Head of caudate nucleus (tissue), 42 donors: ENCODE measurements around the gene ZNF471.
A peak's percentile ranks its signal among the peaks of the same experiment; 100 is the strongest.

Experiments
- DNase-seq, 42 donors: peaks; one replicate each; pipeline versions ENCODE4 v3.0.0 to v3.0.0-alpha.2; 2020 to 2021; ENCODE audit warnings: mixed read lengths in 7 of 42
- intact Hi-C: fragments of 100-400 bp; cut with DNase I; formaldehyde crosslinking; loops from one replicate; pipeline ENCODE4 v1.15.0; 2022

ZNF471 gene

DNA sequence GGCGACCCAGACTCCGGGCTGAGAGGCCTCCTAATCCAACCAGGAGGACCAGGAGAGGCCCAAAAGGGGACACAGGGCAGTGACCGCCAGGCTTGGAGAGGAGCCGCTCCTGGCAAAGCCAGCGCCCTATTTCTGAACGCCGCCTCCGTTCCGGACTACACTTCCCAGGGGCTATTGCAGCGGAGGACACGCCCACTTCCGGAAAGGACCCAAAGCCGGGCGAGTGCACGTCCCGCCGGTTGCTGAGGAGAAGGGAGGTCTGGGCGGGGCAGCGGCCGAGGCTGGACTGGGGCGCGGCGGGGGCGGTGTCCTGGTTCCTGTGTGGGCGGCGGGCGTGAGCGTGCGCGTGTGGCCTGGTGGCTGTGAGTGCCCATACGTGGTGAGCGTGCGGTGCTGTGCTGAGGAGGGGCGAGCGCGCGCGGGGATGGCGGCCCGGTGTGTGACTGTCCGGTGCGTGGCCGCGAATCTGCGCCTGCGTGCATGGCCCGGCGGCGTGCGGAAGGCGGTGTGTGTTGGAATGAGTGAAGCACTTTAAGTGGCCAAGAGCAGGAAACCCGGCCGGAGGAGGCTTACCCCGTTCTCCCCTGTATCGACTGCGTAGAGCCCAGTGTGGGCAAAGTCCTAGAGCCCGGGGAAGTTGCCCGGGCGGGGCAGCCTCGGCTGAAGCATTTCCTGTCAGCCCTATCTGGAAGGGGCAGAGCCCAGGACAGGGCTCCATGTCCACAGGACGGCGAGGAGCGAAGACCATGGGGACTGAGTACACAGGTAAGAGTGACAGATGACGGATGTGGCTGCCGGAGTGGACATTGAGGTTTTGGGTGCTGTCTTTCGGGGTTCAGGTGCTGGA, 59.8 kb downstream of the ZNF471 start, which contains the start of gene ZNF470:
TSS of gene ZNF470 (plus strand) at position 195 of the 847 bp plus-strand sequence. CDS start 2,844 bp downstream, outside the sequence.
- intact Hi-C loops: no loop called here
- DNase-seq: peak; percentile 89 to 98 (median 95)

DNA sequence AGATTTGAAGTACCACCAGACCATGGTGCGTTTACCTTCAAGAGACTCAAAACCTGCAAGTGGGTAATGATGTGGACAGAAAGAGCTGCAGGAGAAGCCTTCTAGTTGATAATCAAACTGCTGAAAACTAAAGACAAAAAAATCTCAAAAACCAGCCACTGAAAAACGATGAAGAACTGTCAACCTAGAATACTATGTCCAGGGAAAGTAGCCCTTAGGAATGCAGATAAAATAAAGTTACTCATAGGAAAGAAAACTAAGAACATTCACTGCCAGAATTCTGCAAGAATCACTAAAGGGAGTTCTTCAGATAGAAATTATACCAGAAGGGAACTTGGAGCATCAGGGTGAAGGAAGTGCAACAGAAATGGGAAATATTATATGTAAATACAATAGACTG, 64.9 kb downstream of the ZNF471 start:
- DNase-seq: no peak
- intact Hi-C loops: no loop called here

DNA sequence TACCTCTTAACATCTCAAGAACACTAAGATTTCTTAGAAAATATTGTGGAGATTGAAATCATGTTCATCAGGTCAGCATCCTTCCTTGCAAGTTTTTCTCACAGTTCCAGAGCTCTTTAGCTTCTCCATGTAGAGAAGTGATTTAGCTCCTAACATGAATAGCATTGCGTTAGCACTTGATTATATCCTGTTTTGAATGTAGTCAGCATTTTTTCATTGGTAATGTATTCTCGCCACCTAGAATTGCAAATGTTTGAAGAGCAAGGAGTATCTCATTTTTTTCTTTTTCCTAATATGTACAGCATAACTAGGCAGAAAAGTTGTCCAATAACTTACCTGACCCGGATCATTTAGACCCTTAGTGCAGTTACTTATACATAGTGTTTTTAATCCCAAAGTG, 66.3 kb downstream of the ZNF471 start:
- intact Hi-C loops: no loop called here

DNA sequence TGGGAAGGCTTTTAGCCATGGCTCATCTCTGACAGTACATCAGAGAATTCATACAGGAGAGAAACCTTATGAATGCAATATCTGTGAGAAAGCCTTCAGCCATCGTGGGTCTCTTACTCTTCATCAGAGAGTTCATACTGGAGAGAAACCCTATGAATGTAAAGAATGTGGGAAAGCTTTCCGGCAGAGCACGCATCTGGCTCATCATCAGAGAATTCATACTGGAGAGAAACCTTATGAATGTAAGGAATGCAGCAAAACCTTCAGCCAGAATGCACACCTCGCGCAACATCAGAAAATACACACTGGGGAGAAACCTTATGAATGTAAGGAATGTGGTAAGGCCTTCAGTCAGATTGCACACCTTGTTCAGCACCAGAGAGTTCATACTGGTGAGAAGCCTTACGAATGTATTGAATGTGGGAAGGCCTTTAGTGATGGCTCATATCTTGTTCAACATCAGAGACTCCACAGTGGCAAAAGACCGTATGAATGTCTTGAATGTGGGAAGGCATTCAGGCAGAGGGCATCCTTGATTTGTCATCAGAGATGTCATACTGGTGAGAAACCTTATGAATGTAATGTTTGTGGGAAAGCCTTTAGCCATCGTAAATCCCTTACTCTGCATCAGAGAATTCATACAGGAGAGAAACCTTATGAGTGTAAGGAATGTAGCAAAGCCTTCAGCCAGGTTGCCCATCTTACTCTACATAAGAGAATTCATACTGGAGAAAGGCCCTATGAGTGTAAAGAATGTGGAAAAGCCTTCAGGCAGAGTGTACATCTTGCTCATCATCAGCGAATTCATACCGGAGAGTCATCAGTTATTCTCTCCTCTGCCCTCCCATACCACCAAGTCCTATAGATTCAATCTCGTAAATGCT, 70.3 kb downstream of the ZNF471 start:
- intact Hi-C loops: no loop called here
- DNase-seq: no peak

More for the DNA sequence above, 66.3 kb downstream of the ZNF471 start:
- DNase-seq: no peak
